DND-41 (cell line): ENCODE measurements around the gene PPIB.

Experiments
- ATAC-seq: fragments of 200-7000 bp; cut with Tn5 transposase; 3 replicates; pipeline ENCODE4 v1.9.1; 2021; ENCODE audit warnings: low read depth; ENCODE audit not compliant: insufficient read depth
- DNase-seq: peaks from one replicate; pipeline ENCODE4 v3.0.0-alpha.2; 2020
- H2AFZ ChIP-seq: 2 replicates; pipeline ENCODE4 v1.6.0; 2012; ENCODE audit warnings: low read depth, low read length
- H3K27ac ChIP-seq: 2 replicates; pipeline ENCODE4 v1.5.1; 2012; ENCODE audit warnings: low read length, inconsistent platforms
- H3K27me3 ChIP-seq: fragments of 200-600 bp; sonication (generic); 2 replicates; pipeline ENCODE4 v1.6.0; 2012; ENCODE audit warnings: low read length, mild to moderate bottlenecking, inconsistent platforms; ENCODE audit not compliant: insufficient read depth, poor library complexity
- H3K36me3 ChIP-seq: 2 replicates; pipeline ENCODE4 v1.5.1; 2012; ENCODE audit warnings: low read length, inconsistent platforms; ENCODE audit not compliant: insufficient read depth
- H3K4me1 ChIP-seq: 2 replicates; pipeline ENCODE4 v1.5.1; 2012; ENCODE audit warnings: mild to moderate bottlenecking, low read length; ENCODE audit not compliant: insufficient read depth
- H3K4me2 ChIP-seq: 2 replicates; pipeline ENCODE4 v1.6.0; 2012; ENCODE audit warnings: mild to moderate bottlenecking, moderate library complexity, low read length, inconsistent platforms; ENCODE audit not compliant: insufficient read depth
- H3K4me3 ChIP-seq, 2 experiments: fragments of 200-600 bp in 1 of 2; shearing (Covaris generic) in 1 of 2; 2 replicates each; pipeline ENCODE4 v1.5.1; 2012 to 2016; ENCODE audit warnings: inconsistent platforms in 2 of 2, low read length in 2 of 2, mild to moderate bottlenecking in 2 of 2, low read depth in 1 of 2, moderate library complexity in 1 of 2
- H3K79me2 ChIP-seq: 2 replicates; pipeline ENCODE4 v1.6.0; 2012; ENCODE audit warnings: low read length, inconsistent platforms; ENCODE audit not compliant: insufficient read depth
- H3K9ac ChIP-seq: 2 replicates; pipeline ENCODE4 v1.6.0; 2012; ENCODE audit warnings: low read depth, mild to moderate bottlenecking, inconsistent platforms, low read length, moderate library complexity
- H3K9me3 ChIP-seq: 2 replicates; pipeline ENCODE4 v1.5.1; 2012; ENCODE audit warnings: low read length, moderate library complexity, mild to moderate bottlenecking, inconsistent platforms; ENCODE audit not compliant: insufficient read depth, severe bottlenecking
- H4K20me1 ChIP-seq: 2 replicates; pipeline ENCODE4 v1.6.0; 2012; ENCODE audit warnings: low read length; ENCODE audit not compliant: insufficient read depth
- CTCF ChIP-seq: IDR thresholded peaks from 2 replicates; pipeline ENCODE4 v1.5.1; 2012; ENCODE audit warnings: borderline replicate concordance, low read length, moderate library complexity, mild to moderate bottlenecking; ENCODE audit not compliant: poor library complexity, severe bottlenecking; ENCODE audit errors: extremely low read depth
- EZH2 ChIP-seq: IDR thresholded peaks from 3 replicates; pipeline ENCODE4 v1.6.1; 2012; ENCODE audit warnings: borderline replicate concordance, low read depth, mild to moderate bottlenecking, moderate library complexity, low read length, inconsistent platforms; ENCODE audit not compliant: severe bottlenecking

Gene PPIB

GRCh38 chr15:64162869-64163658, at the start of gene PPIB:
Gene PPIB (minus strand): TSS chr15:64163022. CDS start chr15:64162986, 36 bp downstream.
- H3K27ac ChIP-seq, result peak within 1 kb of the TSS; percentile 92
- DNase-seq (peak; percentile 96), ATAC-seq (peak; percentile 94)
- peak within 1 kb of the TSS; percentile 93 for H2AFZ ChIP-seq
- no peaks in the 10 kb centered on the region for H3K9me3 ChIP-seq
- peak within 1 kb of the TSS; percentile 75 to 90 for H3K4me3 ChIP-seq
- H4K20me1 ChIP-seq, result peaks cover 6% of the 10 kb centered on the region; the same call in 1 of the 2 replicates
- H3K9ac ChIP-seq, result peak within 1 kb of the TSS; percentile 73
- peaks cover 48% of the 10 kb centered on the region for H3K4me1 ChIP-seq
- no peaks in the 10 kb centered on the region for H3K27me3 ChIP-seq
- peaks cover 27% of the 10 kb centered on the region for H3K36me3 ChIP-seq
- peaks cover 32% of the 10 kb centered on the region for H3K79me2 ChIP-seq
- no peak for TF ChIP-seq EZH2
- TF ChIP-seq CTCF, result peak; percentile 67
- peak within 1 kb of the TSS; percentile 86 for H3K4me2 ChIP-seq

GRCh38 chr15:64211696-64212095, 48.9 kb upstream of the PPIB start:
- no peaks in the 10 kb centered on the region for H3K27me3 ChIP-seq
- no peak overlapping the region for H3K4me2 ChIP-seq

GRCh38 chr15:64210371-64210770, 47.5 kb upstream of the PPIB start:
- DNase-seq (no peak), ATAC-seq (no peak)
- no peaks in the 10 kb centered on the region for H3K27me3 ChIP-seq
- no peak overlapping the region for H3K4me2 ChIP-seq
- H3K9me3 ChIP-seq, result no peaks in the 10 kb centered on the region
- H3K9ac ChIP-seq, result no peak overlapping the region
- no peak overlapping the region for H2AFZ ChIP-seq
- H3K4me1 ChIP-seq, result peaks cover 18% of the 10 kb centered on the region
- no peaks in the 10 kb centered on the region for H4K20me1 ChIP-seq
- H3K4me3 ChIP-seq, result no peak overlapping the region
- TF ChIP-seq CTCF (no peak), EZH2 (no peak)
- H3K36me3 ChIP-seq, result peaks cover 19% of the 10 kb centered on the region; the same call in 1 of the 2 replicates
- H3K79me2 ChIP-seq, result no peaks in the 10 kb centered on the region
- no peak overlapping the region for H3K27ac ChIP-seq

More at GRCh38 chr15:64211696-64212095, 48.9 kb upstream of the PPIB start:
- Histone ChIP-seq H3K4me3 (no peak overlapping the region), H4K20me1 (no peaks in the 10 kb centered on the region), H3K4me1 (peaks cover 18% of the 10 kb centered on the region), H3K9ac (no peak overlapping the region), H3K27ac (peak overlapping the region; percentile 35; the same call in 1 of the 2 replicates), H3K36me3 (peaks cover 19% of the 10 kb centered on the region; the same call in 1 of the 2 replicates), H2AFZ (no peak overlapping the region), H3K79me2 (no peaks in the 10 kb centered on the region), H3K9me3 (no peaks in the 10 kb centered on the region)
- ATAC-seq (peak; percentile 31; the same call in 1 of the 3 replicates), DNase-seq (no peak)
- TF ChIP-seq EZH2 (no peak), CTCF (no peak)
